Trophoblast cell (in vitro differentiated cells and primary cell): ENCODE data around the gene NEDD8.

ENCODE experiments used
- DNase-seq, 2 donors: peaks; one replicate each; pipeline ENCODE4 v3.0.0-alpha.2; 2016
- H2AFZ ChIP-seq: 2 replicates; pipeline ENCODE4 v1.6.1; 2013; ENCODE audit warnings: low read length, moderate library complexity, mild to moderate bottlenecking; ENCODE audit not compliant: insufficient read depth, poor library complexity
- H2AK5ac ChIP-seq: 2 replicates; pipeline ENCODE4 v1.6.1; 2013; ENCODE audit warnings: mild to moderate bottlenecking, low read length
- H2BK120ac ChIP-seq: 2 replicates; pipeline ENCODE4 v1.6.1; 2013; ENCODE audit warnings: low read length, mild to moderate bottlenecking, moderate library complexity; ENCODE audit not compliant: insufficient read depth, poor library complexity
- H2BK12ac ChIP-seq: 2 replicates; pipeline ENCODE4 v1.6.1; 2013; ENCODE audit warnings: mild to moderate bottlenecking, low read length, moderate library complexity
- H2BK5ac ChIP-seq: 2 replicates; pipeline ENCODE4 v1.6.1; 2013; ENCODE audit warnings: low read length, low read depth, moderate library complexity, mild to moderate bottlenecking; ENCODE audit not compliant: poor library complexity
- H3K14ac ChIP-seq: 2 replicates; pipeline ENCODE4 v1.6.1; 2013; ENCODE audit warnings: mild to moderate bottlenecking, low read length
- H3K18ac ChIP-seq: 2 replicates; pipeline ENCODE4 v1.6.1; 2013; ENCODE audit warnings: mild to moderate bottlenecking, low read length
- H3K23ac ChIP-seq: 2 replicates; pipeline ENCODE4 v1.6.1; 2013; ENCODE audit warnings: low read length
- H3K27ac ChIP-seq: 2 replicates; pipeline ENCODE4 v1.5.1; 2013; ENCODE audit warnings: low read depth, mild to moderate bottlenecking, inconsistent platforms, low read length, moderate library complexity
- H3K27me3 ChIP-seq: 2 replicates; pipeline ENCODE4 v1.6.1; 2013; ENCODE audit warnings: inconsistent platforms, mild to moderate bottlenecking, low read length, moderate library complexity; ENCODE audit not compliant: insufficient read depth
- H3K36me3 ChIP-seq, 2 experiments: 1 replicate in 1 of 2; 2 replicates in 1 of 2; pipeline ENCODE4 v1.6.1; 2013; ENCODE audit warnings: low read length in 2 of 2, mild to moderate bottlenecking in 2 of 2, moderate library complexity in 1 of 2; ENCODE audit not compliant: insufficient read depth in 2 of 2, control insufficient read depth in 1 of 2
- H3K4ac ChIP-seq: 2 replicates; pipeline ENCODE4 v1.6.1; 2013; ENCODE audit warnings: low read depth, mild to moderate bottlenecking, low read length, moderate library complexity
- H3K4me1 ChIP-seq, 2 experiments: 1 replicate in 1 of 2; 2 replicates in 1 of 2; pipeline ENCODE4 v1.6.1; 2013; ENCODE audit warnings: low read length in 2 of 2, mild to moderate bottlenecking in 2 of 2, moderate library complexity in 1 of 2; ENCODE audit not compliant: insufficient read depth in 2 of 2, control insufficient read depth in 1 of 2
- H3K4me2 ChIP-seq: 2 replicates; pipeline ENCODE4 v1.6.1; 2013; ENCODE audit warnings: inconsistent platforms, mild to moderate bottlenecking, low read length, moderate library complexity
- H3K4me3 ChIP-seq: 2 replicates; pipeline ENCODE4 v1.5.1; 2013; ENCODE audit warnings: mild to moderate bottlenecking, low read depth, low read length, inconsistent platforms
- H3K79me1 ChIP-seq: one replicate; pipeline ENCODE4 v1.6.1; 2013; ENCODE audit warnings: low read length
- H3K79me2 ChIP-seq: 2 replicates; pipeline ENCODE4 v1.6.1; 2013; ENCODE audit warnings: low read length, mild to moderate bottlenecking; ENCODE audit not compliant: control insufficient read depth, insufficient read depth, poor library complexity
- H3K9ac ChIP-seq: 2 replicates; pipeline ENCODE4 v1.6.1; 2013; ENCODE audit warnings: mild to moderate bottlenecking, low read length
- H3K9me3 ChIP-seq: 2 replicates; pipeline ENCODE4 v1.6.1; 2013; ENCODE audit warnings: low read depth, mild to moderate bottlenecking, control low read depth, inconsistent platforms, low read length; ENCODE audit not compliant: insufficient read depth
- H4K12ac ChIP-seq: 2 replicates; pipeline ENCODE4 v1.6.1; 2013; ENCODE audit warnings: low read depth, mild to moderate bottlenecking, low read length, moderate library complexity
- H4K8ac ChIP-seq: 2 replicates; pipeline ENCODE4 v1.6.1; 2013; ENCODE audit warnings: low read depth, mild to moderate bottlenecking, low read length, moderate library complexity
- H4K91ac ChIP-seq: one replicate; pipeline ENCODE4 v1.6.1; 2013; ENCODE audit warnings: low read depth, mild to moderate bottlenecking, low read length, moderate library complexity
- WGBS: extraction: QIAGEN DNeasy Blood & Tissue Kit; methylation state at CpG from one replicate; pipeline ENCODE4 v1.1.7; 2013; ENCODE audit warnings: missing lambda C conversion rate; ENCODE audit not compliant: insufficient read length, insufficient coverage; ENCODE audit errors: extremely low coverage; 5-methylcytosine and 5-hydroxymethylcytosine counted together

Gene NEDD8

GRCh38 chr14:24273422-24273998, 41.3 kb upstream of the NEDD8 start:
- Histone ChIP-seq H3K4me3 (no peak overlapping the region), H3K9ac (no peak overlapping the region), H3K27ac (no peak overlapping the region), H2BK120ac (no peak overlapping the region), H3K4me2 (no peak overlapping the region), H3K79me2 (peaks cover 2% of the 10 kb centered on the region), H4K91ac (no peak overlapping the region), H2BK12ac (no peak overlapping the region), H3K4ac (no peak overlapping the region), H3K23ac (no peak overlapping the region), H3K4me1 (peaks cover 0 to 5% of the 10 kb centered on the region in 2 experiments), H3K18ac (no peak overlapping the region), H2AK5ac (no peak overlapping the region), H3K9me3 (no peaks in the 10 kb centered on the region), H4K12ac (no peak overlapping the region), H2AFZ (no peak overlapping the region), H3K14ac (no peak overlapping the region), H3K27me3 (no peaks in the 10 kb centered on the region), H4K8ac (no peak overlapping the region), H3K36me3 (peaks cover 9 to 13% of the 10 kb centered on the region in 2 experiments), H2BK5ac (no peak overlapping the region), H3K79me1 (peaks cover 5% of the 10 kb centered on the region)
- no peak for DNase-seq
- WGBS = no CpG with 5 or more reads among the region's 3 CpGs

- Histone ChIP-seq H2BK5ac (no peak overlapping the region), H2BK120ac (no peak overlapping the region), H3K9me3 (no peaks in the 10 kb centered on the region), H3K4me1 (peaks cover 2 to 7% of the 10 kb centered on the region in 2 experiments), H4K91ac (no peak overlapping the region), H2AK5ac (no peak overlapping the region), H3K27me3 (no peaks in the 10 kb centered on the region), H2BK12ac (no peak overlapping the region), H3K18ac (no peak overlapping the region), H3K14ac (no peak overlapping the region), H3K4ac (no peak overlapping the region), H3K79me2 (peaks cover 2% of the 10 kb centered on the region), H3K9ac (no peak overlapping the region), H3K4me3 (no peak overlapping the region), H4K12ac (no peak overlapping the region), H3K4me2 (no peak overlapping the region), H2AFZ (no peak overlapping the region), H3K23ac (no peak overlapping the region), H3K27ac (no peak overlapping the region), H4K8ac (no peak overlapping the region), H3K36me3 (peaks cover 15 to 20% of the 10 kb centered on the region in 2 experiments), H3K79me1 (peaks cover 5% of the 10 kb centered on the region)
- no CpG with 5 or more reads among the region's 2 CpGs for WGBS
- DNase-seq = no peak
Measured at GRCh38 chr14:24272467-24272866, 40.3 kb upstream of the NEDD8 start.

- Histone ChIP-seq H3K9ac (peak overlapping the region; percentile 42), H3K4me1 (peaks cover 3 to 9% of the 10 kb centered on the region in 2 experiments), H3K27ac (no peak overlapping the region), H3K23ac (no peak overlapping the region), H3K18ac (peak overlapping the region; percentile 17), H3K4ac (peak overlapping the region; percentile 31), H2AFZ (peak overlapping the region; percentile 14), H2AK5ac (no peak overlapping the region), H3K27me3 (no peaks in the 10 kb centered on the region), H2BK120ac (no peak overlapping the region), H4K91ac (peak overlapping the region; percentile 7), H2BK5ac (no peak overlapping the region), H3K36me3 (peaks cover 22 to 26% of the 10 kb centered on the region in 2 experiments), H3K9me3 (no peaks in the 10 kb centered on the region), H4K8ac (peak overlapping the region; percentile 23), H3K79me1 (peaks cover 5% of the 10 kb centered on the region), H2BK12ac (no peak overlapping the region), H4K12ac (no peak overlapping the region), H3K4me2 (peak overlapping the region; percentile 77), H3K14ac (no peak overlapping the region), H3K4me3 (peak overlapping the region; percentile 81), H3K79me2 (peaks cover 2% of the 10 kb centered on the region)
- WGBS = no CpG with 5 or more reads among the region's 3 CpGs
- no peak for DNase-seq
Measured at GRCh38 chr14:24271834-24272263, 39.7 kb upstream of the NEDD8 start.

GRCh38 chr14:24271134-24271833, 39.1 kb upstream of the NEDD8 start, which contains the start of gene RABGGTA:
Gene RABGGTA, minus strand, starts transcription at chr14:24271597. Its CDS starts 482 bp downstream, at chr14:24271115.
- Histone ChIP-seq H3K14ac (peak within 1 kb of the TSS; percentile 94), H3K23ac (no peak within 1 kb of the TSS), H4K8ac (peak within 1 kb of the TSS; percentile 95), H2BK5ac (peak within 1 kb of the TSS; percentile 91), H3K9ac (peak within 1 kb of the TSS; percentile 82), H2AK5ac (peak within 1 kb of the TSS; percentile 29), H2AFZ (peak within 1 kb of the TSS; percentile 67), H3K79me2 (peaks cover 2% of the 10 kb centered on the region), H3K36me3 (peaks cover 27 to 32% of the 10 kb centered on the region in 2 experiments), H2BK12ac (no peak within 1 kb of the TSS), H2BK120ac (peak within 1 kb of the TSS; percentile 84), H3K4me2 (peak within 1 kb of the TSS; percentile 77), H4K12ac (peak within 1 kb of the TSS; percentile 78), H3K4ac (peak within 1 kb of the TSS; percentile 56), H3K27ac (peak within 1 kb of the TSS; percentile 96), H3K4me3 (peak within 1 kb of the TSS; percentile 81), H3K4me1 (peaks cover 3 to 9% of the 10 kb centered on the region in 2 experiments), H3K18ac (peak within 1 kb of the TSS; percentile 84), H4K91ac (peak within 1 kb of the TSS; percentile 97), H3K79me1 (peaks cover 5% of the 10 kb centered on the region), H3K27me3 (no peaks in the 10 kb centered on the region), H3K9me3 (no peaks in the 10 kb centered on the region)
- peak; percentile 84 to 95 for DNase-seq
- no CpG with 5 or more reads among the region's 61 CpGs for WGBS
